Medulla oblongata (tissue), 1 donor: ENCODE measurements around the gene DAZ1.
"Not testable (repeated sequence)": the region's sequence is repeated elsewhere in the genome, so short reads cannot be mapped to it uniquely, and the experiment has no call there.

Experiments
- DNase-seq: peaks from one replicate; pipeline ENCODE4 v3.0.0-alpha.2; 2015; ENCODE audit errors: extremely low spot score

Gene DAZ1, protein sequence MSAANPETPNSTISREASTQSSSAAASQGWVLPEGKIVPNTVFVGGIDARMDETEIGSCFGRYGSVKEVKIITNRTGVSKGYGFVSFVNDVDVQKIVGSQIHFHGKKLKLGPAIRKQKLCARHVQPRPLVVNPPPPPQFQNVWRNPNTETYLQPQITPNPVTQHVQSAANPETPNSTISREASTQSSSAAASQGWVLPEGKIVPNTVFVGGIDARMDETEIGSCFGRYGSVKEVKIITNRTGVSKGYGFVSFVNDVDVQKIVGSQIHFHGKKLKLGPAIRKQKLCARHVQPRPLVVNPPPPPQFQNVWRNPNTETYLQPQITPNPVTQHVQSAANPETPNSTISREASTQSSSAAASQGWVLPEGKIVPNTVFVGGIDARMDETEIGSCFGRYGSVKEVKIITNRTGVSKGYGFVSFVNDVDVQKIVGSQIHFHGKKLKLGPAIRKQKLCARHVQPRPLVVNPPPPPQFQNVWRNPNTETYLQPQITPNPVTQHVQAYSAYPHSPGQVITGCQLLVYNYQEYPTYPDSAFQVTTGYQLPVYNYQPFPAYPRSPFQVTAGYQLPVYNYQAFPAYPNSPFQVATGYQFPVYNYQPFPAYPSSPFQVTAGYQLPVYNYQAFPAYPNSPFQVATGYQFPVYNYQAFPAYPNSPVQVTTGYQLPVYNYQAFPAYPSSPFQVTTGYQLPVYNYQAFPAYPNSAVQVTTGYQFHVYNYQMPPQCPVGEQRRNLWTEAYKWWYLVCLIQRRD

GRCh38 chrY:23198908-23199307 is at the start of gene DAZ1:
TSS of gene DAZ1 (minus strand) at chrY:23199008. CDS start at chrY:23198800, 208 bp downstream.
- DNase-seq: not testable (repeated sequence)

DNA sequence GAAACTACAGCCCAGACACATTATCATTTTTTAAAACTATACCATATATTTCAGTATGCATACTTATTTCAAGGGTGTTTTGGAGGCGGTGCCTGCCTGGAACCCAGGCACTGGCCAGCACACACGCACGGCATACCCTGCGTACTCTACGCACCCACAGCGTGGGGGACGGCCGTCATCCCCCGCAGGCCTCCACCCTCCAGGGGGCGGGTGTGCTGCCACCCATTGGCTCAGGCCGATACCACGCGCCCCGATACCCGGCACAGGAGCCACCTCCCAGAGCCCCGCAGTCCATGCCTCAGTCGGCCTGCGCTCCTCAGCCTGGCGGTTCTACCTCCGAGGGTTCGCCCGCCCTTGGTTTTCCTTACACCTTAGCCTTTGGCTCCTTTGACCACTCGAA is 20.4 kb upstream of the DAZ1 start, which contains the start of gene DAZ2:
Gene DAZ2, plus strand, starts transcription at position 301 of the 400 bp plus-strand sequence. CDS start 208 bp downstream, outside the sequence.
- not testable (repeated sequence) for DNase-seq

GRCh38 chrY:23210681-23211080 is 11.9 kb upstream of the DAZ1 start:
- DNase-seq: not testable (repeated sequence)

GRCh38 chrY:23209802-23210495 is 11.1 kb upstream of the DAZ1 start:
- not testable (repeated sequence) for DNase-seq

GRCh38 chrY:23207455-23207854 is 8.6 kb upstream of the DAZ1 start:
- DNase-seq: not testable (repeated sequence)
